HepG2 (cell line): ENCODE data around the gene VPS50. TPM values are rescaled to one million over a fixed set of nuclear protein-coding genes. Genes with fewer than 3 reads are reported as not detected.

Experiments
- JARID2 ChIP-seq: sonication (generic); formaldehyde crosslinking; IDR thresholded peaks from 2 replicates; pipeline ENCODE4 v1.8.1; 2023; ENCODE audit warnings: missing genetic modification reagents, inconsistent platforms; ENCODE audit not compliant: insufficient replicate concordance
- KLF6 ChIP-seq: IDR thresholded peaks from 2 replicates; pipeline ENCODE4 v1.8.0; 2016; ENCODE audit warnings: missing biosample characterization, missing genetic modification reagents
- MXD1 ChIP-seq: sonication (generic); formaldehyde crosslinking; IDR thresholded peaks from 2 replicates; pipeline ENCODE4 v1.4.0; 2020; ENCODE audit warnings: mild to moderate bottlenecking, missing genetic modification reagents
- RBFOX2 ChIP-seq: fragments of 200-400 bp; formaldehyde crosslinking; IDR thresholded peaks from 2 replicates; pipeline ENCODE4 v1.6.1; 2017; ENCODE audit warnings: low read depth, mild to moderate bottlenecking, low read length
- SPEN ChIP-seq: sonication (generic); formaldehyde crosslinking; IDR thresholded peaks from 2 replicates; pipeline ENCODE4 v1.5.1; 2020; ENCODE audit warnings: low read depth, mild to moderate bottlenecking, missing genetic modification reagents
- ZFAT ChIP-seq: sonication (generic); formaldehyde crosslinking; conservative IDR thresholded peaks from 2 replicates; pipeline ENCODE4 v1.8.1; 2023; ENCODE audit warnings: missing genetic modification reagents, inconsistent platforms
- ZNF609 ChIP-seq: sonication (generic); formaldehyde crosslinking; IDR thresholded peaks from 2 replicates; pipeline ENCODE4 v1.4.0; 2020; ENCODE audit warnings: mild to moderate bottlenecking, missing genetic modification reagents, borderline replicate concordance
- ZNF644 ChIP-seq: IDR thresholded peaks from 2 replicates; pipeline ENCODE4 v1.6.1; 2016; ENCODE audit warnings: low read depth
- polyA plus RNA-seq, 8 experiments: library from polyadenylated mRNA; depleted of rRNA in 3 of 8; stranded (reverse) in 7 of 8; unstranded in 1 of 8; fragments of >200 nt; fragmentation: Illumina TruSeq in 4 of 8; extraction: Trizol in 4 of 8; gene quantifications; 2 replicates each; pipeline versions ENCODE4 v1.2.1 to v1.2.3, GENCODE V29; 2011 to 2016; ENCODE audit warnings: low read depth in 4 of 8, missing spikeins in 1 of 8, mixed read lengths in 1 of 8; ENCODE audit not compliant: insufficient read depth in 1 of 8
- total RNA-seq, 5 experiments: library from RNA; depleted of rRNA; stranded (reverse); fragments of >200 nt; fragmentation: Illumina TruSeq; extraction: Trizol; gene quantifications; 2 replicates each; pipeline ENCODE4 v1.2.3, GENCODE V29; 2016; ENCODE audit warnings: low read depth in 1 of 5
- TF ChIP-seq, protein P1 (sequence below): sonication (generic); formaldehyde crosslinking; IDR thresholded peaks from 2 replicates; pipeline ENCODE4 v1.4.0; 2020; ENCODE audit warnings: missing genetic modification reagents
- TF ChIP-seq, protein P2 (sequence below): IDR thresholded peaks from 2 replicates; pipeline ENCODE4 v1.6.1; 2012; ENCODE audit warnings: low read depth, low read length, improper control_type of control experiment
- TF ChIP-seq, protein P3 (sequence below): sonication (generic); formaldehyde crosslinking; IDR thresholded peaks from 2 replicates; pipeline ENCODE4 v1.5.0; 2020; ENCODE audit warnings: missing genetic modification reagents

Gene VPS50
- total and polyA plus RNA-seq, 2 of the 13 experiments (the other 11 are each of a cell fraction or from before 2014, with no cell fraction given): 10.3 to 20.4 TPM

GRCh38 chr7:93194386-93194785 is 37.8 kb upstream of the VPS50 start (continued):
- TF ChIP-seq, protein P1, sequence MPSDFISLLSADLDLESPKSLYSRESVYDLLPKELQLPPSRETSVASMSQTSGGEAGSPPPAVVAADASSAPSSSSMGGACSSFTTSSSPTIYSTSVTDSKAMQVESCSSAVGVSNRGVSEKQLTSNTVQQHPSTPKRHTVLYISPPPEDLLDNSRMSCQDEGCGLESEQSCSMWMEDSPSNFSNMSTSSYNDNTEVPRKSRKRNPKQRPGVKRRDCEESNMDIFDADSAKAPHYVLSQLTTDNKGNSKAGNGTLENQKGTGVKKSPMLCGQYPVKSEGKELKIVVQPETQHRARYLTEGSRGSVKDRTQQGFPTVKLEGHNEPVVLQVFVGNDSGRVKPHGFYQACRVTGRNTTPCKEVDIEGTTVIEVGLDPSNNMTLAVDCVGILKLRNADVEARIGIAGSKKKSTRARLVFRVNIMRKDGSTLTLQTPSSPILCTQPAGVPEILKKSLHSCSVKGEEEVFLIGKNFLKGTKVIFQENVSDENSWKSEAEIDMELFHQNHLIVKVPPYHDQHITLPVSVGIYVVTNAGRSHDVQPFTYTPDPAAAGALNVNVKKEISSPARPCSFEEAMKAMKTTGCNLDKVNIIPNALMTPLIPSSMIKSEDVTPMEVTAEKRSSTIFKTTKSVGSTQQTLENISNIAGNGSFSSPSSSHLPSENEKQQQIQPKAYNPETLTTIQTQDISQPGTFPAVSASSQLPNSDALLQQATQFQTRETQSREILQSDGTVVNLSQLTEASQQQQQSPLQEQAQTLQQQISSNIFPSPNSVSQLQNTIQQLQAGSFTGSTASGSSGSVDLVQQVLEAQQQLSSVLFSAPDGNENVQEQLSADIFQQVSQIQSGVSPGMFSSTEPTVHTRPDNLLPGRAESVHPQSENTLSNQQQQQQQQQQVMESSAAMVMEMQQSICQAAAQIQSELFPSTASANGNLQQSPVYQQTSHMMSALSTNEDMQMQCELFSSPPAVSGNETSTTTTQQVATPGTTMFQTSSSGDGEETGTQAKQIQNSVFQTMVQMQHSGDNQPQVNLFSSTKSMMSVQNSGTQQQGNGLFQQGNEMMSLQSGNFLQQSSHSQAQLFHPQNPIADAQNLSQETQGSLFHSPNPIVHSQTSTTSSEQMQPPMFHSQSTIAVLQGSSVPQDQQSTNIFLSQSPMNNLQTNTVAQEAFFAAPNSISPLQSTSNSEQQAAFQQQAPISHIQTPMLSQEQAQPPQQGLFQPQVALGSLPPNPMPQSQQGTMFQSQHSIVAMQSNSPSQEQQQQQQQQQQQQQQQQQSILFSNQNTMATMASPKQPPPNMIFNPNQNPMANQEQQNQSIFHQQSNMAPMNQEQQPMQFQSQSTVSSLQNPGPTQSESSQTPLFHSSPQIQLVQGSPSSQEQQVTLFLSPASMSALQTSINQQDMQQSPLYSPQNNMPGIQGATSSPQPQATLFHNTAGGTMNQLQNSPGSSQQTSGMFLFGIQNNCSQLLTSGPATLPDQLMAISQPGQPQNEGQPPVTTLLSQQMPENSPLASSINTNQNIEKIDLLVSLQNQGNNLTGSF (CRISPR knock-in tag): no peak
- no peak for TF ChIP-seq SPEN (CRISPR knock-in tag)
- TF ChIP-seq ZNF644 (CRISPR knock-in tag): no peak
- TF ChIP-seq, protein P2, sequence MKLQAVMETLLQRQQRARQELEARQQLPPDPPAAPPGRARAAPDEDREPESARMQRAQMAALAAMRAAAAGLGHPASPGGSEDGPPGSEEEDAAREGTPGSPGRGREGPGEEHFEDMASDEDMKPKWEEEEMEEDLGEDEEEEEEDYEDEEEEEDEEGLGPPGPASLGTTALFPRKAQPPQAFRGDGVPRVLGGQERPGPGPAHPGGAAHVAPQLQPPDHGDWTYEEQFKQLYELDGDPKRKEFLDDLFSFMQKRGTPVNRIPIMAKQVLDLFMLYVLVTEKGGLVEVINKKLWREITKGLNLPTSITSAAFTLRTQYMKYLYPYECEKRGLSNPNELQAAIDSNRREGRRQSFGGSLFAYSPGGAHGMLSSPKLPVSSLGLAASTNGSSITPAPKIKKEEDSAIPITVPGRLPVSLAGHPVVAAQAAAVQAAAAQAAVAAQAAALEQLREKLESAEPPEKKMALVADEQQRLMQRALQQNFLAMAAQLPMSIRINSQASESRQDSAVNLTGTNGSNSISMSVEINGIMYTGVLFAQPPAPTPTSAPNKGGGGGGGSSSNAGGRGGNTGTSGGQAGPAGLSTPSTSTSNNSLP: no peak
- no peak for TF ChIP-seq KLF6 (CRISPR knock-in tag)
- no peak for TF ChIP-seq RBFOX2
- TF ChIP-seq ZNF609 (CRISPR knock-in tag): no peak
- no peak for TF ChIP-seq MXD1 (CRISPR knock-in tag)
- TF ChIP-seq, protein P3, sequence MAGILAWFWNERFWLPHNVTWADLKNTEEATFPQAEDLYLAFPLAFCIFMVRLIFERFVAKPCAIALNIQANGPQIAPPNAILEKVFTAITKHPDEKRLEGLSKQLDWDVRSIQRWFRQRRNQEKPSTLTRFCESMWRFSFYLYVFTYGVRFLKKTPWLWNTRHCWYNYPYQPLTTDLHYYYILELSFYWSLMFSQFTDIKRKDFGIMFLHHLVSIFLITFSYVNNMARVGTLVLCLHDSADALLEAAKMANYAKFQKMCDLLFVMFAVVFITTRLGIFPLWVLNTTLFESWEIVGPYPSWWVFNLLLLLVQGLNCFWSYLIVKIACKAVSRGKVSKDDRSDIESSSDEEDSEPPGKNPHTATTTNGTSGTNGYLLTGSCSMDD (CRISPR knock-in tag): no peak
- no peak for TF ChIP-seq JARID2 (CRISPR knock-in tag)
- no peak for TF ChIP-seq ZFAT
